ENCODE measurements around the gene RDH12. TPM values are rescaled to one million over a fixed set of nuclear protein-coding genes. Genes with fewer than 3 reads are reported as not detected.
A peak's percentile ranks its signal among the peaks of the same experiment; 100 is the strongest.

RDH12 gene
- total and polyA plus RNA-seq, 9 of the 15 experiments (the other 6 are each of a cell fraction or from before 2014, with no cell fraction given), result 0.03 to 0.29 (median 0.07) TPM; not detected in 2

GRCh38 chr14:67729072-67729885 lies 27.6 kb downstream of the RDH12 start (continued):
- no peak for TF ChIP-seq SMARCB1 (IDR thresholded peaks at IDR 0.05; ENCODE audit: insufficient read length, low read depth)
- TF ChIP-seq ZNF3 (CRISPR knock-in tag; IDR thresholded peaks at IDR 0.05), result no peak
- no peak for TF ChIP-seq LEF1 (IDR thresholded peaks at IDR 0.05)
- TF ChIP-seq ZHX1 (conservative IDR thresholded peaks at IDR 0.05; ENCODE audit: low read length), result no peak
- no peak for TF ChIP-seq ZC3H4 (CRISPR knock-in tag; IDR thresholded peaks at IDR 0.05; ENCODE audit: borderline replicate concordance)
- TF ChIP-seq SRSF7 (optimal IDR thresholded peaks at IDR 0.05; ENCODE audit: low read depth, low read length), result no peak
- TF ChIP-seq ARID1B (IDR thresholded peaks at IDR 0.05), result no peak
- TF ChIP-seq HNRNPLL (IDR thresholded peaks at IDR 0.05; ENCODE audit: low read depth, low read length, poor library complexity, severe bottlenecking), result no peak
- TF ChIP-seq JUN (IDR thresholded peaks at IDR 0.05; ENCODE audit: borderline replicate concordance, low read depth, low read length), result 0 out of 2 replicates have a peak, but pooled peaks have one; percentile 10
- TF ChIP-seq JUN (CRISPR knock-in tag; IDR thresholded peaks at IDR 0.05; ENCODE audit: borderline replicate concordance), result no peak
- TF ChIP-seq ZNF24 (IDR thresholded peaks at IDR 0.05), result no peak
- peak; percentile 64; the same call in 1 of the 2 replicates for TF ChIP-seq JUND (IDR thresholded peaks at IDR 0.05; ENCODE audit: borderline replicate concordance, low read depth, low read length)
- TF ChIP-seq JUND (tag; IDR thresholded peaks at IDR 0.05; ENCODE audit: borderline replicate concordance, low read depth, low read length), result 0 out of 3 replicates have a peak, but pooled peaks have one; percentile 23
- TF ChIP-seq NFXL1 (CRISPR knock-in tag; IDR thresholded peaks at IDR 0.05), result no peak
- no peak for TF ChIP-seq SAFB (IDR thresholded peaks at IDR 0.05; ENCODE audit: borderline replicate concordance, low read depth, low read length)
- TF ChIP-seq POLR2A (conservative IDR thresholded peaks at IDR 0.05), result no peak
- TF ChIP-seq CBX1 (IDR thresholded peaks at IDR 0.05; ENCODE audit: low read depth), result no peak
- no peak for TF ChIP-seq ZNF121 (CRISPR knock-in tag; conservative IDR thresholded peaks at IDR 0.05)
- TF ChIP-seq ZNF583 (CRISPR knock-in tag; IDR thresholded peaks at IDR 0.05), result no peak
- TF ChIP-seq HSF4 (CRISPR knock-in tag; IDR thresholded peaks at IDR 0.05; ENCODE audit: borderline replicate concordance), result no peak
- no peak for TF ChIP-seq PHB2 (IDR thresholded peaks at IDR 0.05; ENCODE audit: low read depth)
- TF ChIP-seq ATF7 (IDR thresholded peaks at IDR 0.05), result 0 out of 2 replicates have a peak, but pooled peaks have one; percentile 48
- TF ChIP-seq SRF (CRISPR knock-in tag; IDR thresholded peaks at IDR 0.05), result no peak
- TF ChIP-seq CREB3 (tag; conservative IDR thresholded peaks at IDR 0.05; ENCODE audit: low read depth), result no peak
- TF ChIP-seq CEBPG (CRISPR knock-in tag; IDR thresholded peaks at IDR 0.05), result peak; percentile 83
- peak; percentile 65 to 80; a peak in 3 of 4 replicates for TF ChIP-seq CEBPG (tag; conservative IDR thresholded peaks at IDR 0.05 in 1 of 2, IDR thresholded peaks at IDR 0.05 in 1 of 2)

All from K562 (cell line).